GM11168 (cell line): ENCODE measurements around the gene PFDN6.

Experiments
- in situ Hi-C: fragments of 300-500 bp; cut with MboI; formaldehyde crosslinking; loops from one replicate; pipeline ENCODE4 v1.12.0; 2022; ENCODE audit warnings: low sequenced_read_pairs; ENCODE audit not compliant: unreplicated experiment

The PFDN6 gene

DNA sequence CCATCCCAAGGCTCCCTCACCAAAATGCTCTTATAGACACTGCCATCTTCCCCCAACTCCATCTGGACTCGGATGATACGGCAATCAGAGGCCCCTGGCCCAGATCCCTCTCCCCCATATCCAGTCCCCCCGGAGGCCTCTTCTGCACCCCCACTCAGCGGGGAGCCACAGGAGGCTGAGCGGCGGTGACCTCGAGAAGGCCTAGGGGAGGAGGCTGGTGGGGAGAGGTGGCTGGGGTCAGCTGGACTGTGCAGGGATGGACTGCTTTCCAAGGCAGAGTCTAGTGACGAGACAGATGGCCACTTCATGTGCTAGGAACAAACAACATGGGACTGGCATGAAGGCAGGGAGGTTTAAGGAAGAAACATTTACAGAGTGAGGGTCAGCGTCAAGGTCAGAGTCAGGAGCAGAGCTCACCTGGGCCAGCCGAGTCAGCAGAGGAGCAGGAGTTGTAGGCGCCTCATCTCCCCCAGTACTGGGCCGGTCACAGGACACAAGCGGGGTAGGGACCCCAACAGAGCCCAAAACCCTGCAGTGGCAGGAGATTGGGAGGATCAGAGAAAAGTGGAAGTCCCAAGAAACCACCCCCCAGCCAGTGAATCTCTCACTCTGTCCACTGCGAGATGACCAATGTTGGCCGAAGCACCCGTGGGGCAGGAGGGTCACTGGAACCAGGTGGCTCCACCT lies 3.7 kb downstream of the PFDN6 start:
- in situ Hi-C loops: no loop called here

DNA sequence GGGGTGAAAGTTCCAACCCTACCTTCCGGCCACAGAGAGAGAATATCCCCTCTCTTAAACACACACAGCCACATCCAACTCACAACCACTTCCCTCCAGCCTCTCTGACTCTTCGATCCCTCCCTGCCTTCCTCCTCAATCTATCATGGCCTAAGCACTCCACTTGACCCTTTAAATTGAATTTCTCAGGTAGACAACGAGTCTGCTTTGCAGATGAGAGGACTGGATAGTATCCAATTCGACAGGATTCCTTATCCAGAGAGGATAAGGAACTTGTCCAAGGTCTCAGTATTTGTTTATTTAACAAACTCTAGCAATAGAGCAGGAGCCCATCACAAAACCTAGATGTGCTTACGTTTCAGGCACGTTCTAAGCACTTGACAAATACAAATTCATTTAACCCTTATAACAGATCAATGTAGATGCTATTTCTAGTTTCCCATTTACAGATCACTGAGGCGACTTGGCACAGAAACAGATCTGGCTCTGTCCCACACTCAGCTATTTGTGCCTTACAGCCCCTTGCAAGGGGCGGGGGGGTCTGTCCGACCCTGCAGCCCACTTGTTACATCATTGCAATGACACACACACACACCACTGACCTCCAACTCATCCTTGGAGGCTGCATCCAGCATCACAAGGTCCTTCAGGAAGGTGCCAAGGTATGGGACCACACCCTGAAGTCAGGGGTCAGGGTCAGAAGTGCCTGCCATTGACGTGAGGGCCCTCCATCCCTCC lies 4.9 kb downstream of the PFDN6 start:
- in situ Hi-C loops: no loop called here

DNA sequence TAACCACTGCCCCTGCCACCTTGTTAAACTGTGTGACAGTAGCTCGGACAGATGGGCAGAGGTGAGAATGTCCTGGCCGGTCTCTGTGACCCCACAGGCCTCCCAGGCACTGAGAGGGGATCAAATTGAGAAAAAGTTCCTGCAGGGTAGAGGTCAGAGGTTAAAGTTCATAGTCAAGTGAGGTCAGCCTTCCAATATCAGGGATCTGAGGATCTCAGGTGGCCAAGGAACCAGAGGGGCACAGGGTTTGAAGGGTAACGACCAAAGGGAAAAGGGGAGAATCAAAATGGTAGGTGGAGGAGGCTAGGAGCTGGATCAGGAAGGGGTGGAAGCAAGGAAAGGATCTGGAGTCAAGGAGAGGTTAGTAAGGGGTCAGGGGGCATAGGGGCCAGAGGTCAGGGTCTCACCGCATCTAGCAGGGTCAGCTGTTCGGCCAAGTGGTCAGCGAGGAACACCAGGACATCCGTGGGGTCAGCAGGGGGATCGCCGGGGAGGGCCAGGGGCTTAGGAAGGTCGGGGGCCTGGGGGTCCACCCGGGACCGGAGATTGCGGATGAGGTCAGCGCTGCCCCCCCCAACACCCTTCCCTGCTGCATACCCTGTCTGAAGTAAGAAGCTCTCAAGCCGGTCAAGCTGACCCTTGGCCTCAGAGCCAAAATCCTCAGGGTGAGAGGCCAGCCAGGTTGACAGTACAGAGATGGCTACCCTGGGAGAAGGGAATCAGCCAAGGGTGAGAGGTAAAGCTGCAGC lies 6.4 kb downstream of the PFDN6 start:
- in situ Hi-C loops: no loop called here

DNA sequence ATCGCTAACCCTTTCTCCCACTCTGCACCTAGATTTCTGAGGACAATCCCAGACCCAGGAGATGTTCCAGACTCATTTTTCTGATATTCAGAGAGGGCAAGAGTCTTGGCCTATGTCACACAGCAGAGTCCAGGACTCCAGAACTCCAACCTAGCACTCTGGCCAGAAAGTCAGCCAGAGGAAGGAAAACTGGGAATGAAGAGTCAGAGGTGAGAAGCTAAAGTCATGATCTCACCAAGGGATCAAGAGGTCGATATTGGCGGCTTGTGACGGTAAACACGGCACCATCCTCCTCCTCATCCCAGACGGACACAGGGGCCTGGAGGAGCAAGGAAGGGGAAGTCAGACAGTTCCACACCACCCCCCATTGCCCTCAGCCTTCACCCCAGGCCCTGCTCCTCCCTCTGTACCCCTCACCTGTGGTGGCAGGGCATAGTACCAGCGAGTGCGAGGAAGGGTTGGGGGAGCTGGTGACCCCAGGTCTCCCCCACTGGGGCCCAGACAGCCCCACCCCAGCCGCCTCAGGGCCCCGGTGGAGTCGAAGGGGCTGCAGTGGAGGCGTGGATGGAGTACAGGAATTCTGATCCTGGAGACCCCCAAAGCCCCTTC lies 7.5 kb downstream of the PFDN6 start:
- in situ Hi-C loops: no loop called here

DNA sequence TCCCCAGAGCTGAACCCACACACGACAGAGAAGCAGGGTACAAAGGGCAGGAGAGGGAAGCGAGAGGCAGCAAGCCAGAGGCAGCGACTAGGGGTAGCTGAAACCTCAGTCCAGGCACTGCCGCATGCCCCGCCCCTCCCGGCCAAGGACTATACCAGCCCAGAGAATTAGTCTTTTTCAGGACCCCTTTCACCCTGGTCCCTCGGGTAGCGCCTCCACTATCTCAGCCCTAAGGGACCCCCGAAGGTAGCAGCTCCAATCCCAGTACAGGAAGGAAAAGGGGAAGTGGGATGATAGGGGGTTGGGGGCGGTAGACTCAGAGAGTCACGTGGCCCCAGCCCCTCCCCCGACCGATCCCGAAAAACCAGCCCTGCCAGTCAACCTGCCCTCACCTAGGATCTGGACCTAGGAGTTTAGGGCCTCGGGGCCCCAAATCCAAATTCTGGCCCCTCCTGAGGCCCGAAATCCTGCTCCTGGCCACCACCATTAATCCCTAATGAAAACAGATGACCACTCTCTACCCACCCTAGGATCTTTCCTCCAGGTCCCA lies 8.1 kb downstream of the PFDN6 start:
- in situ Hi-C loops: no loop called here

DNA sequence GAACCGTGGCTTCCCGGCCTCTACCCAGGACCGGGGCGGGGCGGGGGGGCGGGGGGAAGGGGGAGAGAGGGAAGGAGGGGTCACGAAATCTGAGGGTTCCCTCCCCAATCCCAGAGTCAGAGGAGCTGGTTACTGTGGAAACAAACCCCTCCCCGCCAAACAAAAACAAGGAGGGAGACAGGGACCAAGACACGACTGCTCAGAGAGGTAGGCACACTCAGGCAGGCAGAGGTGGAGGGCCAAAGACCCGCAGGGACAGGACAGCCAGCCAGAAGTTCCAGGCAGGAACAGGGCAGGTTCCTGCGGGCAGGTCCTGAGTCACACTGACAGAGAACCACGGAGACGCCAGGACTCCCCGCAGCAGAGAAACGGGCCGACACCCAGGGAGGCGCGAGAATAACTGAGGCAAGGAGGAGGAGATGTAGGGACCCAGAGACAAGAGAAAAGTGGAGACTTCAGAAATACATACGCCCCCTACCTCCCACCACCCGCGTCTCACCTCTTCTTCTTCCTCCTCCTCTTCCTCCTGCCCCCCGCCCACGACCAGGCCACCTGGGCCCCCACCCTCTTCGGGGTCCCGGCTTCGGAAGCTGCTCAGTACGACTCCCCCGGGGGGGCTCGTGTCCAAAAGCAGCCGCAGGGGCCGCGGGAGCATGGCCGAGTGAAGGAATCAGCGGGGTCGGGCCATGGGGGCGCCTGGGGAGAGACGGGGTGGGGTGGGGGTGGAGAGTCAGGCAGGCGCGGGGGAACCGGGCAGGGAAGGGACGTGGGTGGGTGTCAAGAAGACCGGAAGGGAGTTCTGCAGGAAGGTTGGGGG lies 8.8 kb downstream of the PFDN6 start:
- in situ Hi-C loops: no loop called here

DNA sequence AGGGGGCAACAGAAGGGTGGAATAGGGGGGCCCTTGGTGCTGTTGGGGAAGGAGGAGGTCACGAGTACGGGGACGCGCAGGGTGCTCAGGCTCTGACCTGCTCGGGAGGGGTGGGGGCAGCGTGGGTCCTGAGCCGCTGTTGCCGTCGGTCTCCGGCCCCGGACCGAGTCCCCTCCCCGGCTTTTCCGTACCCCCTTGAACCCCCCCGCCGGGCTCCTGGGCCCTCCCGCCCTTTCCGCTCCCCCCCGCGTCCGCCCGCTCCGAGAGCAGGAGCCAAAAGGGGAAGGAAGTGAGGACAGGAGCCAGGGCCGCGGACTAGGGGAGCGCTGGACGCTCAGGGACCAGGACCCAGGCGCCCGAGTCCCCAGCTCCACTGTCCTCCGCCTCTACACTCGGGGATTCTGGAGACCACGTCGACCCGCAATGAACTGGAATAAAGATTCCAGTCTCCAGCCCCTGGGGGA lies 9.4 kb downstream of the PFDN6 start, which contains the start of gene RGL2:
RGL2 (minus strand) TSS at position 170 of the 464 bp plus-strand sequence. CDS start 332 bp downstream, outside the sequence.
- in situ Hi-C loops: no loop called here

DNA sequence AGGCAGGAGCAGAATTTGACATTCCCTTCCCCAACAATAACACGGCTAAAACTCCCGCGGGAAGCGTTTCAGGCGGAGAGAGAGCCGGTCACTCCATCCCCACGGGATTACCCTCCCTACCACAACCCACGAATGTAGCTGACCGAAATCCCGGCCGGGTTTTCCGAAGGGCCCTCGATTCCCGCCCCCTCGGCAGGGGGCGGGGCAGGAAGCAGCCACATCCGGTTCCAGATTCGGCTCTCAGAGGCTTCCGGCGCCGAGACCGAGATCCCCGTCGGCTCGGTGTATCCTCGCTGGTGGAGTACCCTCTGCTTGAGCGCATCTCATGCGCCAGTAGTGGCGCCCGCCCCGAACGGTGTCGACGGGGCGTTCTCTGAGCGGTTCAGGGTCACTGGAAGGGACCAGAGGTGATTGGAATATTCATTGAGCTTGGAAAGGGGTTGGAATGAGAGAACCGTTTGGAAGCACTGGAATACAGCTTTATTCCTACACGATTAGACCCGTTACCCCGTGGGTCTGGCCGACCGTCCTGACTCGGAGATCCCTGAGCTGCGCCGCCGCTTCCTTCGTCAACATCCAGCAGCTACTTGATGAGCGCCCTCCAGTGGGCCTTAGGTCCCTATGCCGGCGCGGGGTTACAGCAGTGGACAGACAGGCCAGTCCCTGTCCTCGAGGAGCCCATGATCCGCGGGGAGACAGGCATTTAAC lies 10.0 kb downstream of the PFDN6 start:
- in situ Hi-C loops: no loop called here

DNA sequence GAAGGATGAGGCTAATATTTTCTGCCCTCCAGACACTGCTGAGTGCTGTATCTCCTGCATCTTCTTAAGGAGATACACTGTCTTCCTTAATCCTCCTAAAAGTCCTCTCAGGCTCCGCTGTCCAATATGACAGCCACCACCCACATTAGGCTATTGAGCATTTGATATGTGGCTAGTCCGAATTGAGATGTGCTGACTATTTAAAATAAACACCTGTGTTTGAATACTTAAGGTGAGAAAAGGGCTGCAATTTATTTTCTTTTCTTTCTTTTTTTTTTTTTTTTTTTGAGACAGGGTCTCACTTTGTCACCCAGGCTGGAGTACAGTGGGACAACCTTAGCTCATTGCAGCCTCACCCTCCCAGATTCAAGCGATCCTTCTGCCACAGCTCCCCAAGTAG lies 12.5 kb downstream of the PFDN6 start:
- in situ Hi-C loops: no loop called here

DNA sequence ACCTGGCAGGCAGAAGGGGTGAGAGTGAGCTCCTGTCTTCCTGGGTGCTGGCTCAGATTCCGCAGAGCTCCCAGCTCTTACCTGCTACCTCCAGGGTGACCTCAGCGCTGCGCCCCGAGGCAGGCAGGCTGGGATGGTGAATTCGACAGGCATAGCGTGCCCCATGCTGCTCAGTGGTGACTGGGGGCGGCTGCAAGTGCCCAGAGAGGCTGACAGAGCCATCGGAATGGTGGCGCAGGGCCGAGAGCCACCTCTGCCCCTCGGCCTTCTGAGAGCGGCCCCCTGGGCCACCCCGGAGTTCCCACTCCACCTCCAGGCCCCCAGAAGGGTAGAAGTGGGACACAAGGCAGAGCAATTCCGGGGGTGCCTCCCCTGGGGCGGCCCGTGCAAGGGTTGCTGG lies 14.8 kb downstream of the PFDN6 start:
- in situ Hi-C loops: no loop called here

DNA sequence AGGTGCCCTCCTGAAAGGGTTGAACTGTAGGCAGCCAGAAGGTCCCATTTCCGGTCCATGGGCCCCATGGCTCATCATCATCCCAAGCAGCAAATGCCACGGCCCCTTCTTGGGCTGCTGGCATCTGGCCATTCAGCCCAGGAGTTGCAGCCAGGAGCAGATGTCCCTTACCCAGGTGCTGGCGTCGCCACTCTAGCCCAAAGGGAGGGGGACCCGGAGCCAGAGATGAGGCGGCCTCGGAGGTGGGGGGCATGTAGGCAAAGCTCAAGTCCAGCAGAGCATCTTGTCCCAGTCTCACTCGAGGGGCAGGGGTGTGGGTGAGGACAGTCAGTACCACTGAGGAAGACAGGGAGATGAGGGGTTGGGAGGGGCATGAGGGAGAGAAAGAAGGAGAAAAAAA lies 15.7 kb downstream of the PFDN6 start:
- in situ Hi-C loops: no loop called here

DNA sequence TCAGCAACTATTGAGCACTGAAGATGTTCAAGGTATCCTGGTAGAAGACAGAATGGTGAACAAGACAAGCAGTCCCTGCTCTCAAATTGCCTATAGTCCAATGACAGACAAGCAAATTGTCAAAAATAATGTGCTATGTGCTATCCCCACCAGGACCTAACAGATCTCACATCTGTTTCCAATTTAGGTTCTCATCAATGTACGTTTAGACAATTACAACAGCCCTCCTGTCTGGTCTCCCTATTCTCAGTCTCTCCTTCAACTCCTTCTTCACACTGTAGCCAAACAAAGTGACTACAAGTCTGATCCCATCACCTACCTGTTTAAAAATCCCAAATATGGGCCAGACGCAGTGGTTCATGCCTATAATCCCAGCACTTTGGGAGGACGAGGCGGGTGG lies 17.0 kb downstream of the PFDN6 start:
- in situ Hi-C loops: no loop called here

DNA sequence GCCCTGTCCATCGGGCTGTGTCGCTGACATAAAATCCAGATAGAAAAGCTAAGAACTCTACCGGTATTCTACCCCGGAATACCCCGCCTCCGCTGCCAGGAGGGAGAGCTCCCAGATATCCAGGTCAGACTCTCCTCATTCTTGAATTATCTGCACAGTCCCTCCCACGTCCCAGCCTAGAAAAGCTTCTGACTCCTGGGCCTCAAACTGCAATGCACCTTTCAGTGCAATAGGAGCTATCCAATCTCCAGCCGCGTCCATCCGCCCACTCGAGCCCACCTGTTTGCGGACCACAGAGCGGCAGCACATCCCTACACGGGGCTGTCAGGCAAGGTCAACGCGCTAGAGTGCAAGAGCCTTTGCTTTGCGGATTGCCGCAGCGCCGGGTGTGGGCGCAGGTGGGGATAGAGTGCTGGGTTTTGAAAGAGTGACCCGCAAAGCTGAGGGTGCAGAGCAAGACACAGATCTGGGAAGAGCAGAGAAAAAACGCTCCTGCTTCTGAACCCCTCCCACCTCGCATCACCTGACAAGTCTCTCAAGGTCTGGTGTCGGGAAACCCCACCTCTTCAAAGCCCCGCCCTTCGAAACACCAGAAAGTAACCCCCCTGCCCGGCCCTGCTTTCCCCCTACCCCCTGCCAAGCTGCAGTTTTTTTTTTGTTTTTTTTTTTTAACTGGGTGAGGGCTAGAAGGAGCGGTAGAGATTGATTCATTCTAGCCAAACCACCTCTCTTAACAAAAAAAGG lies 23.1 kb downstream of the PFDN6 start:
- in situ Hi-C loops: no loop called here

DNA sequence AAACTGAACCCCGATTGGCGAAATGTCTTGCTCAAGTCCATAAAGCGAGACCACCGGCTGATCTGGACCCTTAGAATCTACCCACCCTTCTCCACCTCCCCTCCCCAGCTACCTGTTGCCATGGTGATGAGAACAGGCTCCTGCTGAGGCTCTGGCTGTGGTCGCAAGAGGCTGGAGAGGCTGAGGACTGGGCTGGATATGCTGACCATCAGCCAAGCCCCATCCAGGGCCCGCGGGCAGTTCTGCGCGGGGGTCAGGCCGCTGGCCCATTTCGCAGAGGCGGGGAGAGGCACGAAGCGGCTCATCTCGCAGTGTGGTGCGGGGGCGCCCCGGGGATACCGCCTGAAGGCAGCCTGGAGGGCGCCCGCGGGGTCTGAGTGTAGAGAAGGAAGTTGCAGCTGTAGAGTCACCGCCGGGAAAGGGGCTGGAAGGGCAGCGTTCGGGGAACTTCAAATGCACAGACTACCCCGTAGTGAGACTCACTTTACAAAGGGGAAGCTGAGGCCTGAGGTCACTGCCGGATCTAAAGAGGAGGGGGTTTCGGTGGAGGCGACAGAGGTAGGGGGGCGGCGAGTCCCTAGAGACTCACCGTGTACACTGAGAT lies 23.8 kb downstream of the PFDN6 start:
- in situ Hi-C loops: no loop called here

DNA sequence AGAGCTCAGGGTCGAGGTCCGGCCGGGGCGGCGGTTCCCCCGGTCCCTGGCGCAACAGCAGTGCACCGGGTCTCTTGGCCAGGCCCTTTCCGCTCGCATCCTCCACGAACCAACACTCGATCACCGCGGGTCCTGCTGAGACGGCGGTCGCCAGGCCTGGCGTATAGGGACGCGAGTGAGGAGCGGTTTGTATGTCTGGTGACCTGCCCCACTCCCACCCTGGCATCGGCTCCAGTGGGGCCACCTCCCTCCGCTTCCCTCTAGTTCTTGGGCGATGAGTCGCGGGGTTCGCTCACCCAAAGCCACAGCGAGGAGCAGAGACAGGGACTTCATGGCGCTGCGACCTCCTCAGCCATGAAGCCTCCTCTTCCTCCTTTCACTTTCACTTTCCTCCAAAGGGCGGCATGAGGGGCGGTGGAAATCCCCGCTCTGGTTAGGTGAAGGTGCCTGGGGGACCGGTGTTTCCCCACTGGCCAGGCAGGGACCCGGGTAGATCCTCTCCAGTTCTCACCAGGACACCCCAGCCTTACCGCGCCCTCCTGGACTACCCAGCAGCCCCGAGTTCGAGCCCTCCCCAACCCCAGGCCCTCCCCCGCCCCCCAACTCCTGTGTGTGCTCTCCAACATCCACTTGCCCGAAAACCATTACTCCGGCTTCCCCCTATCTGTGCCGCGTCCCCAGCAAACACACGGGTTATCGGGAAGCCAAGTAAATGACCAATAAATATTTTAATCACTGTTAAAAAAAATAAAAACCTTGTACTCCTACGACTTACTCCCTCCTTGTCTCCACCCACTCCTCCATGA lies 24.5 kb downstream of the PFDN6 start, which contains the start of gene TAPBP:
TAPBP (minus strand) TSS at position 370 of the 806 bp plus-strand sequence; CDS start at position 333, 37 bp downstream.
- in situ Hi-C loops: no loop called here

DNA sequence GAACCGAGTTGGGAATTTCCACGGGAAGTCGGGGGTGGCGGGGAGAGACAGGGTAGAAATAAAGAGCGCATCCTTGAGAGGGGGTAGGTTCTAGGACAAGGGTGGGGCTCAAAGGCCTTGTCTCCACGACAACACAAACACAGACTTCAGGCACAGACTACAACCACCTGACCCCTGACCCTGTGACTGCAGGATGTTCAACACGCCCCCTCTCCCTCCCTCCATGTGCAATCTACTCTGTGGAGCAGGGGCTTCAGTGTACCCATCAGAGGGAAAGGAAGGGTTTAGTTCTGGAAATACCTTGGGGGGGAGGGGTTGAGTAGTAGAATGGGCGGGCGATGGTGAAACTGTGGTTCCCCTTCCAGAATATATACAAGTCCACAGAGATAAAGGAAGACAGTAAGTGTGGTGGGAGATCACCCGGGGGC lies 25.1 kb downstream of the PFDN6 start:
- in situ Hi-C loops: no loop called here
